ENCODE data around the gene CCDC6.
"Not testable (repeated sequence)": the region's sequence is repeated elsewhere in the genome, so short reads cannot be mapped to it uniquely, and the experiment has no call there.

The CCDC6 gene

DNA sequence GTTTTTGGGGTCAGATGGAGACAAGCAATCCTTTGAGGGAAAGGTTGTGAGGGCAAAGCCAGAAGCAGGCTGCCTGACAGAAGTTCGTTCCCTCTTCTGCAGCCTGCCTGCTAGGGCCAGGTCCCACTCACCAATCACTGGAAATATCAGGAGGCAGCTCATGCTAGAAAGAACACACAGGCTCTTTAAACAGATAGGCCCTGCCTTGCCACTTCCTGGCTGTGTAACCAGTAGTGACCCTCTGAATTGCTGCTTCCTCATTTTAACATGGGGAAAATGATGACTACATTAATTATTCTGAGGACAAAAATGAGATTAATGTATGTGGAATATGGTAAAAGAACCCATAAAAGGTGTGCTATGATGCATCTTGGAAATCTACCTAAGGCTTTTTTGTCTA, 102.6 kb downstream of the CCDC6 start:
- DNase-seq (ENCODE audit: low read depth), result no peak
- H3K4me3 ChIP-seq (ENCODE audit: low read length), result no peak overlapping the region
- TF ChIP-seq, protein P1, sequence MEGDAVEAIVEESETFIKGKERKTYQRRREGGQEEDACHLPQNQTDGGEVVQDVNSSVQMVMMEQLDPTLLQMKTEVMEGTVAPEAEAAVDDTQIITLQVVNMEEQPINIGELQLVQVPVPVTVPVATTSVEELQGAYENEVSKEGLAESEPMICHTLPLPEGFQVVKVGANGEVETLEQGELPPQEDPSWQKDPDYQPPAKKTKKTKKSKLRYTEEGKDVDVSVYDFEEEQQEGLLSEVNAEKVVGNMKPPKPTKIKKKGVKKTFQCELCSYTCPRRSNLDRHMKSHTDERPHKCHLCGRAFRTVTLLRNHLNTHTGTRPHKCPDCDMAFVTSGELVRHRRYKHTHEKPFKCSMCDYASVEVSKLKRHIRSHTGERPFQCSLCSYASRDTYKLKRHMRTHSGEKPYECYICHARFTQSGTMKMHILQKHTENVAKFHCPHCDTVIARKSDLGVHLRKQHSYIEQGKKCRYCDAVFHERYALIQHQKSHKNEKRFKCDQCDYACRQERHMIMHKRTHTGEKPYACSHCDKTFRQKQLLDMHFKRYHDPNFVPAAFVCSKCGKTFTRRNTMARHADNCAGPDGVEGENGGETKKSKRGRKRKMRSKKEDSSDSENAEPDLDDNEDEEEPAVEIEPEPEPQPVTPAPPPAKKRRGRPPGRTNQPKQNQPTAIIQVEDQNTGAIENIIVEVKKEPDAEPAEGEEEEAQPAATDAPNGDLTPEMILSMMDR (conservative IDR thresholded peaks at IDR 0.05; ENCODE audit: low read length), result no peak

DNA sequence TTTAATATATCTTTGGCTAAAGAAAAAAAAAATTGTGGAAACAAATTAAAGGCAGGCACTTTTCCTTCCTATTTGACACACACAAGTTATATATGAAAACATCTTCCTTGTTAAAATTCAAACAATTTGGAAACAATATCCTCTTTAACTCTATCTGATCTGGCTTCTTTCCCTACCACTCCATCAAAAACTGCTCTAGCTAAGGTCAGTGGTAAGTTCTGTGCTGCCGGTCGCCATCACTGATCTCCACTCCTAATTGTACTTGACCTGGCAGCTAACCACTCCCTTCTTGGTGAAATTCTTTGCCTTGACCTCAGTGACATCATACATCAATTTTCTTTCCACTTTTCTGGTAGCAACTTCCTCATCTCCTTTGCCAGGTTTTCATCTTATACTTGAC, 105.2 kb downstream of the CCDC6 start:
- TF ChIP-seq, protein P1 (conservative IDR thresholded peaks at IDR 0.05; ENCODE audit: low read length), result no peak
- DNase-seq (ENCODE audit: low read depth), result no peak
- H3K4me3 ChIP-seq (ENCODE audit: low read length), result no peak overlapping the region

DNA sequence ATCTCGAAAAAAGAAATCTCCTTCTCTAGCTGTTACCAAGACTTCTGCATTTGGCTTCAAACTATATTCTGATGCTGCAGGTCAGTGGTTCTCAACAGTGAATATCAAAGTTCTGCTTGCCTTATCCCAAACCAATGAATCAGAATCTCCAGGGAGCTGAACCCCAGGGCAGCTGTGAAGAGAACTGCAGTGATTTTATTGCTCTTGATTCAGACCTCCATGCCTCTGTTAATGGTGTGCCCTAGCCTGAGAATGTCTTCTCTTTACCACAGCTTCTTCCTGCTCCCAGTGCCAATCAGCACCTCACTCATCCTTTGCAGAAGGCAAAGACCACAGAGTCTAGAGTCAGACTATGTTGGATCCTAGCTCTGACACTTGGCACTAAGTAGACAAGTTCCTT, 106.9 kb downstream of the CCDC6 start:
- no peak for DNase-seq (ENCODE audit: low read depth)
- H3K4me3 ChIP-seq (ENCODE audit: low read length), result no peak overlapping the region
- TF ChIP-seq, protein P1 (conservative IDR thresholded peaks at IDR 0.05; ENCODE audit: low read length), result no peak

DNA sequence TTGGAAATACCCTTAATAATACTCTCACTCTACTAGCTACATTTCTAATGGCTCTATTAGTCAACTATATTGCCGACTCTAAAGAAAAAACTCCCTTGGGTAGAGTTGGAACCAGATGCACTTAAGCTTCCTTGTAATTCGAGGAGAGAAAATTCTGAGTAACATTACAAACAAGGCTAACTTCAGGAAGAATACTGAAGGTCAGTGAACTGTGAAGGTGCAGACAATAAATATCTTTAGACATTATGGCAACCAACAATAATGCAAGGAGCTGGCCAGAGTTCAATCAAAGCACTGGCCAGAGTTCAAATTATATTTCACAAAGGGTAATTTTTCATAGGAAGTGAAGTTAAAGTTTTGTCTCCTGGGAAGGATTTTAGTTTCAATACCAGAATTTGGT, 112.4 kb downstream of the CCDC6 start:
- TF ChIP-seq, protein P1 (conservative IDR thresholded peaks at IDR 0.05; ENCODE audit: low read length), result no peak
- DNase-seq (ENCODE audit: low read depth), result no peak
- H3K4me3 ChIP-seq (ENCODE audit: low read length), result no peak overlapping the region

DNA sequence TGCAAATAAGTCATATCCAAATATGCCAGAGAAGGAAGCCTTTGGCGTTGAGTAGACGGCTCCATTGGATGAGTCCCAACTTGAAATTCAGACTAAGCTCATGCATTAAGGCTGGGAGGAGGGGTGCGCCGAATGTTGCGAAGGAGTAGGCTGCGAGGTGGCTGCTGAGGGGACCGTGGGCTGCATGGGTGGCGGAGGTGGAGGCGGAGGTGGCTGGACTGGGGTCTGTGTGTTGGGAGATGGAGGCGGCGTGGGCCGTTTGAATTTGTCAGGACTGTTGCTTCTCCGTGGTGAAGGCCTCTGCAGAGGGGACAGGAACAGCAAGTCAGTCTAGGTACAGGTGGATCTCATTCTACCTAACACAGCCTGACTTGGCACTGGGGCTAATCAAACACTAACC, 113.5 kb downstream of the CCDC6 start:
- TF ChIP-seq, protein P1 (conservative IDR thresholded peaks at IDR 0.05; ENCODE audit: low read length), result no peak
- no peak for DNase-seq (ENCODE audit: low read depth)
- no peak overlapping the region for H3K4me3 ChIP-seq (ENCODE audit: low read length)

DNA sequence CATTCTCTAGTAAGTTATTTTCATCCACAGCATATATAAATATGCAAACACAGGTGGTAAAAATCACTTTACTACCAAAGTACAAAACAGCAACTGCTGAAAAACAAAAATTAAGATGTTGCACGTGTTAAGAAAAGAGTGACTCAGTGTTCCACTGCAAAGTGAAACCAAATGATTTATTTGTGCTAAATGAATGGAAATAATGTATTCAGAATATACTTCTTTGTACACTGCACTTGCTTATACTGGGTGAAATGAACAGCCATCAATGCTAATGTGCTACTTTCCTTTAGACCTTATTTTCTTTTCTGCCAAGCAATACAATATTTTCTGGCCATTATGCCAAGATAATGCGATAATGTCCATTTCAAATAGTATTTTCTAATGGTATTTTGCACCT, 114.8 kb downstream of the CCDC6 start:
- no peak for DNase-seq (ENCODE audit: low read depth)
- TF ChIP-seq, protein P1 (conservative IDR thresholded peaks at IDR 0.05; ENCODE audit: low read length), result no peak
- H3K4me3 ChIP-seq (ENCODE audit: low read length), result no peak overlapping the region

DNA sequence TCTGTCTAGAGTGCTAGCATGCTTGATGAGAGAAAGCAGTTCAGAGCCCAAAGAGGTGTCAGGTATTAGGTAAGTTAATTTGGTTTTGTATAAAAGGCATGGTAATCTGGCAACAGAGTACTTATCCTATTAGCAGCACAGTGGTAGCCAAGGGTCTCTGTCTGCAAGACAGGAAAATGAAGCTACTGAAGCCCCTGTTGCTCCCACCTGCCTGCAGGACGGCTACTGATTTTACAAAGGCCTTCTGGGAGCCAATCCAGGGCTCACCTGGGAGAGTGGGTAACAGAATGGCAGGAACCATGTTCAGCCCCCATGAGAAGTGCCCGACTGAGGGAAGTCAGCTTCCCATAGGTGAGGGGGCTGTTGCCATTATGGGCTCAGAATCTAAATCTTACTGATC, 116.3 kb downstream of the CCDC6 start:
- not testable (repeated sequence) for DNase-seq (ENCODE audit: low read depth); H3K4me3 ChIP-seq (ENCODE audit: low read length)

DNA sequence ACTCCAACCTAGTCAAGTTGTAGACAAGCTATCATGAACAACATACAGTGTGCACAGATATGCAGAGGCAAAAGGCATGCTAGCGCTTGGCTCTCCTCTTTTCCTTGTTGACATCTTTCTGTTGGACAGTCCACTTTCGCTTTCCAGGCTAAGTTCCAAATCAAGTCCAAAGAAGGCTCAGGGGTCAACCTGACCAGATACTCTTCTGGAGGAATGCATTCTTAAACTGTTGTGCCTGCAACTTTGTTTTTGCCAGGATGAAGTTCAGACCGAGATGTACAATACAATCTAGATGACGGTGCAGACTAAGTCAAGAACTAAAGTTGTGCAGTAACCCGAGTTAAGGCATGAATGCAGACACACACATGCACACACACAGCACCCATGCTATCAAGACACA, 117.4 kb downstream of the CCDC6 start:
- not testable (repeated sequence) for H3K4me3 ChIP-seq (ENCODE audit: low read length); DNase-seq (ENCODE audit: low read depth)

DNA sequence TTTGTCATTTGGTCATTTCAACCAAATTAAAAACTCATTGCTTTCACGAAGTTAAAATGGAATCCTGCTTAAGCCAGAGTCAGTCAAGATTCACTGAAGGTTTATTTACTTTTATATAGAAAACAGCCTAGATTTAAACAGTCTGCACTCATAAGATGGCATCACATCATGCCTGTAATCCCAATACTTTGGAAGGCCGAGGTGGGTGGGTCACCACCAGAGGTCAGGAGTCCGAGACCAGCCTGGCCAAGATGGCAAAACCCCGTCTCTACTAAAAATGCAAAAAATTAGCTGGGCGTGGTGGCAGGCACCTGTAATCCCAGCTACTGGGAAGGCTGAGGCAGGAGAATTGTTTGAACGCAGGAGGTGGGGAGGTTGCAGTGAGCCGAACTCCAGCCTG, 119.3 kb downstream of the CCDC6 start:
- H3K4me3 ChIP-seq (ENCODE audit: low read length); DNase-seq (ENCODE audit: low read depth): not testable (repeated sequence)

DNA sequence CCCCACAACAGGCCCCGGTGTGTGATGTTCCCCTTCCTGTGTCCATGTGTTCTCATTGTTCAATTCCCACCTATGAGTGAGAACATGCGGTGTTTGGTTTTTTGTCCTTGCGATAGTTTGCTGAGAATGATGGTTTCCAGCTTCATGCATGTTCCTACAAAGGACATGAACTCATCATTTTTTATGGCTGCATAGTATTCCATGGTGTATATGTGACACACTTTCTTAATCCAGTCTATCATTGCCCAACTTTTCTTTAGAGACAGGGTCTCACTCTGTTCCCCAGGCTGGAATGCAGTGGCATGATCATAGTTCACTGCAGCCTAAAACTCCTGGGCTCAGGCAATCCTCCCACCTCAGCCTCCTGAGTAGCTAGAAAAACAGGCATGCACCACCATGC, 120.9 kb downstream of the CCDC6 start:
- not testable (repeated sequence) for DNase-seq (ENCODE audit: low read depth); H3K4me3 ChIP-seq (ENCODE audit: low read length)

Measured in AG10803 (cell line).